Uterus (tissue), 4 donors: ENCODE measurements around the gene SENP5. TPM values are rescaled to one million over a fixed set of nuclear protein-coding genes. Genes with fewer than 3 reads are reported as not detected.

Experiments used
- DNase-seq, 2 donors: peaks; one replicate each; pipeline ENCODE4 v3.0.0-alpha.2; 2019 to 2020
- H3K27ac ChIP-seq, 2 donors: fragments of 200-600 bp; sonication (generic); 1 replicate in 1 of 2; 2 replicates in 1 of 2; pipeline ENCODE4 v1.5.1; 2016 to 2018
- H3K27me3 ChIP-seq, 2 donors: fragments of 200-600 bp; sonication (generic); one replicate each; pipeline ENCODE4 v1.5.1; 2018 to 2019; ENCODE audit warnings: control low read depth in 1 of 2
- H3K36me3 ChIP-seq, 2 donors: fragments of 200-600 bp; sonication (generic); one replicate each; pipeline ENCODE4 v1.5.1; 2019; ENCODE audit warnings: control low read depth in 1 of 2
- H3K4me1 ChIP-seq, 2 donors: fragments of 200-600 bp; sonication (generic); one replicate each; pipeline ENCODE4 v1.5.1; 2018 to 2019; ENCODE audit warnings: control low read depth in 1 of 2
- H3K4me3 ChIP-seq, 2 donors: fragments of 200-600 bp; sonication (generic); 1 replicate in 1 of 2; 2 replicates in 1 of 2; pipeline ENCODE4 v1.5.1; 2018 to 2019; ENCODE audit warnings: mild to moderate bottlenecking in 1 of 2
- H3K9me3 ChIP-seq, 2 donors: fragments of 200-600 bp; sonication (generic); one replicate each; pipeline ENCODE4 v1.5.1; 2019; ENCODE audit warnings: control low read depth in 1 of 2
- CTCF ChIP-seq, 4 experiments: fragments of 200-600 bp in 2 of 4; fragments of 450-650 bp in 2 of 4; sonication (generic) in 2 of 4; IDR thresholded peaks; one replicate each; pipeline ENCODE4 v1.5.1; 2016 to 2019; ENCODE audit warnings: antibody characterized with exemption in 4 of 4, mild to moderate bottlenecking in 2 of 4, moderate library complexity in 1 of 4
- POLR2A ChIP-seq, 2 donors: fragments of 450-650 bp; IDR thresholded peaks; one replicate each; pipeline ENCODE4 v1.6.1; 2016; ENCODE audit warnings: antibody characterized with exemption in 2 of 2, mild to moderate bottlenecking in 1 of 2, moderate library complexity in 1 of 2
- intact Hi-C: fragments of 100-400 bp; cut with DNase I; formaldehyde crosslinking; loops from one replicate; pipeline ENCODE4 v1.15.1; 2023; ENCODE audit warnings: low total_unique reads
- total RNA-seq, 4 donors: library from RNA; depleted of rRNA in 3 of 4; stranded (reverse); fragments of >200 nt in 3 of 4; gene quantifications; one replicate each; pipeline versions ENCODE4 v1.1.0 to v1.2.4, GENCODE V29; 2014 to 2023
- donor health status: DM: yes; HTN: yes; CAD: no.

The SENP5 gene
- total RNA-seq, 4 donors from 2014 or later, result 31.8 to 130 (median 59.6) TPM

GRCh38 chr3:196983186-196983585 lies 115.5 kb downstream of the SENP5 start:
- DNase-seq, result no peak
- intact Hi-C loops, result no loop called here
- peaks cover 0 to 2% of the 10 kb centered on the region in 2 donors for H3K9me3 ChIP-seq

More at GRCh38 chr3:196983186-196983585, 115.5 kb downstream of the SENP5 start:
- no peak overlapping the region for H3K4me3 ChIP-seq
- no peak overlapping the region for H3K27ac ChIP-seq
- H3K4me1 ChIP-seq, result no peaks in the 10 kb centered on the region
- no peaks in the 10 kb centered on the region for H3K36me3 ChIP-seq
- TF ChIP-seq POLR2A (IDR thresholded peaks at IDR 0.05) (no peak), CTCF (IDR thresholded peaks at IDR 0.05) (no peak)
- H3K27me3 ChIP-seq, result no peaks in the 10 kb centered on the region

Other genes starting within 250 kb of the SENP5 start
- gene NRROS, start 228.2 kb upstream of the SENP5 start, total RNA-seq, result 10 to 100 TPM in 1 of 4 donors, 1 to 10 TPM in 3; 6.5 to 36.8 (median 7.6) TPM
- gene CEP19, start 155.7 kb upstream of the SENP5 start, total RNA-seq, result 1 to 10 TPM in 2 of 4 donors, not detected in 2; 1.7 to 5.9 TPM
- gene PIGX, start 155.5 kb upstream of the SENP5 start, total RNA-seq, result 10 to 100 TPM; 10.2 to 61.5 (median 34.1) TPM
- 10 to 100 TPM; 22.1 to 65.8 (median 49.5) TPM for gene PAK2, start 128.1 kb upstream of the SENP5 start, total RNA-seq
- 10 to 100 TPM in 3 of 4 donors, 1 to 10 TPM in 1; 4.1 to 67.2 (median 49.5) TPM for gene NCBP2, start 74.6 kb downstream of the SENP5 start, total RNA-seq
- gene PIGZ, start 100.9 kb downstream of the SENP5 start, total RNA-seq, result 10 to 100 TPM in 1 of 4 donors, 1 to 10 TPM in 2, under 1 TPM in 1; 0.29 to 21.5 (median 2.3) TPM
- 10 to 100 TPM in 2 of 4 donors, 1 to 10 TPM in 1, under 1 TPM in 1; 0.77 to 18.0 (median 6.3) TPM for gene MELTF, start 161.9 kb downstream of the SENP5 start, total RNA-seq